Hepatocyte (in vitro differentiated cells): ENCODE results near the gene CBX6. TPM values are rescaled to one million over a fixed set of nuclear protein-coding genes. Genes with fewer than 3 reads are reported as not detected.

ENCODE experiments used
- DNase-seq: peaks from one replicate; pipeline ENCODE4 v3.0.0-alpha.2; 2016; ENCODE audit warnings: low spot score
- H2AFZ ChIP-seq: fragments of 200-600 bp; sonication (generic); 2 replicates; pipeline ENCODE4 v1.6.0; 2016; ENCODE audit warnings: antibody characterized with exemption, mild to moderate bottlenecking
- H3K27ac ChIP-seq: fragments of 200-600 bp; sonication (generic); 2 replicates; pipeline ENCODE4 v1.5.1; 2016; ENCODE audit warnings: mild to moderate bottlenecking
- H3K27me3 ChIP-seq: fragments of 200-600 bp; sonication (generic); 2 replicates; pipeline ENCODE4 v1.6.1; 2016
- H3K36me3 ChIP-seq: fragments of 200-600 bp; sonication (generic); replicated peaks from 2 replicates; pipeline ENCODE4 v1.5.1; 2016; ENCODE audit warnings: low read depth; ENCODE audit not compliant: insufficient read depth
- H3K4me1 ChIP-seq: fragments of 200-600 bp; sonication (generic); 2 replicates; pipeline ENCODE4 v1.5.1; 2016; ENCODE audit warnings: mild to moderate bottlenecking, moderate library complexity; ENCODE audit not compliant: insufficient read depth
- H3K4me2 ChIP-seq: fragments of 200-600 bp; sonication (generic); 2 replicates; pipeline ENCODE4 v1.6.0; 2016
- H3K4me3 ChIP-seq: fragments of 200-600 bp; sonication (generic); 2 replicates; pipeline ENCODE4 v1.5.1; 2016; ENCODE audit warnings: mild to moderate bottlenecking
- H3K79me2 ChIP-seq: fragments of 200-600 bp; sonication (generic); 2 replicates; pipeline ENCODE4 v1.6.0; 2017; ENCODE audit warnings: mild to moderate bottlenecking
- H3K9me2 ChIP-seq: fragments of 200-600 bp; sonication (generic); replicated peaks from 2 replicates; pipeline ENCODE4 v1.6.0; 2017; ENCODE audit warnings: mild to moderate bottlenecking; ENCODE audit not compliant: insufficient read depth
- H3K9me3 ChIP-seq: fragments of 200-600 bp; sonication (generic); 2 replicates; pipeline ENCODE4 v1.5.1; 2016; ENCODE audit warnings: low read depth, mild to moderate bottlenecking
- H4K20me1 ChIP-seq: fragments of 200-600 bp; sonication (generic); 2 replicates; pipeline ENCODE4 v1.6.0; 2016; ENCODE audit warnings: mild to moderate bottlenecking; ENCODE audit not compliant: insufficient read depth, poor library complexity, severe bottlenecking
- CTCF ChIP-seq: fragments of 200-600 bp; sonication (generic); IDR thresholded peaks from 2 replicates; pipeline ENCODE4 v1.5.1; 2016; ENCODE audit warnings: antibody characterized with exemption, mild to moderate bottlenecking; ENCODE audit not compliant: poor library complexity
- EZH2 ChIP-seq: fragments of 200-600 bp; sonication (generic); IDR thresholded peaks from 2 replicates; pipeline ENCODE4 v1.6.1; 2016; ENCODE audit warnings: antibody characterized with exemption, mild to moderate bottlenecking, borderline replicate concordance
- EZH2phosphoT487 ChIP-seq: fragments of 200-600 bp; sonication (generic); IDR thresholded peaks from one replicate; pipeline ENCODE4 v1.6.1; 2018; ENCODE audit warnings: antibody characterized with exemption, mild to moderate bottlenecking, low read depth, moderate library complexity; ENCODE audit not compliant: unreplicated experiment, severe bottlenecking
- WGBS: methylation state at CpG from one replicate; pipeline ENCODE4 v1.1.6; 2016; ENCODE audit warnings: low lambda C conversion rate; ENCODE audit errors: missing lambda C conversion rate; 5-methylcytosine and 5-hydroxymethylcytosine counted together
- polyA plus RNA-seq: library from polyadenylated mRNA; unstranded; fragments of >200 nt; fragmentation: Nextera tagmentation; extraction: Ambion mirVana; gene quantifications from 2 replicates; pipeline ENCODE4 v1.2.1, GENCODE V29; 2016
- total RNA-seq: library from RNA; depleted of rRNA; stranded (reverse); fragments of >200 nt; gene quantifications from 2 replicates; pipeline ENCODE4 v1.2.3, GENCODE V29; 2014

Gene CBX6
- total and polyA plus RNA-seq, 2 experiments from 2014 or later: 42.9 to 45.4 TPM

GRCh38 chr22:38831166-38831945 lies 40.7 kb downstream of the CBX6 start:
- Histone ChIP-seq H3K36me3 (no peaks in the 10 kb centered on the region), H2AFZ (no peak overlapping the region), H3K9me2 (no peaks in the 10 kb centered on the region), H3K79me2 (no peaks in the 10 kb centered on the region), H3K4me1 (no peaks in the 10 kb centered on the region), H3K4me2 (no peak overlapping the region), H3K4me3 (no peak overlapping the region), H3K27me3 (no peaks in the 10 kb centered on the region), H3K9me3 (no peaks in the 10 kb centered on the region), H3K27ac (no peak overlapping the region), H4K20me1 (no peaks in the 10 kb centered on the region)
- no peak for DNase-seq
- TF ChIP-seq EZH2phosphoT487: no peak
- TF ChIP-seq EZH2: no peak
- TF ChIP-seq CTCF: no peak
- 87% methylated on average over 16 of the region's 16 CpGs for WGBS

GRCh38 chr22:38830845-38831108 lies 41.2 kb downstream of the CBX6 start:
- no peaks in the 10 kb centered on the region for H3K4me1 ChIP-seq
- 93% methylated on average over 4 of the region's 7 CpGs for WGBS
- H3K9me3 ChIP-seq: no peaks in the 10 kb centered on the region
- no peaks in the 10 kb centered on the region for H3K79me2 ChIP-seq
- no peak for DNase-seq
- TF ChIP-seq EZH2phosphoT487: no peak
- no peak for TF ChIP-seq EZH2
- TF ChIP-seq CTCF: no peak
- H3K4me2 ChIP-seq: no peak overlapping the region
- no peak overlapping the region for H2AFZ ChIP-seq
- no peak overlapping the region for H3K27ac ChIP-seq
- H3K4me3 ChIP-seq: no peak overlapping the region
- no peaks in the 10 kb centered on the region for H4K20me1 ChIP-seq
- no peaks in the 10 kb centered on the region for H3K27me3 ChIP-seq
- H3K36me3 ChIP-seq: no peaks in the 10 kb centered on the region
- no peaks in the 10 kb centered on the region for H3K9me2 ChIP-seq

GRCh38 chr22:38830026-38830844 lies 41.8 kb downstream of the CBX6 start:
- H3K4me3 ChIP-seq: no peak overlapping the region
- no peaks in the 10 kb centered on the region for H3K36me3 ChIP-seq
- H3K4me1 ChIP-seq: no peaks in the 10 kb centered on the region
- H3K4me2 ChIP-seq: no peak overlapping the region
- no peaks in the 10 kb centered on the region for H3K9me2 ChIP-seq
- no peak overlapping the region for H3K27ac ChIP-seq
- H3K79me2 ChIP-seq: no peaks in the 10 kb centered on the region
- H3K27me3 ChIP-seq: no peaks in the 10 kb centered on the region
- H3K9me3 ChIP-seq: no peaks in the 10 kb centered on the region
- no peak overlapping the region for H2AFZ ChIP-seq
- TF ChIP-seq EZH2 (no peak), EZH2phosphoT487 (no peak), CTCF (no peak)
- no peak for DNase-seq
- 90% methylated on average over 17 of the region's 17 CpGs for WGBS
- H4K20me1 ChIP-seq: no peaks in the 10 kb centered on the region
